Measurements from ENCODE around the gene DBN1. TPM values are rescaled to one million over a fixed set of nuclear protein-coding genes. Genes with fewer than 3 reads are reported as not detected.

DBN1 gene
- total and polyA plus RNA-seq, 9 of the 15 experiments (the other 6 are each of a cell fraction or from before 2014, with no cell fraction given), result 0.25 to 87.2 (median 27.9) TPM

DNA sequence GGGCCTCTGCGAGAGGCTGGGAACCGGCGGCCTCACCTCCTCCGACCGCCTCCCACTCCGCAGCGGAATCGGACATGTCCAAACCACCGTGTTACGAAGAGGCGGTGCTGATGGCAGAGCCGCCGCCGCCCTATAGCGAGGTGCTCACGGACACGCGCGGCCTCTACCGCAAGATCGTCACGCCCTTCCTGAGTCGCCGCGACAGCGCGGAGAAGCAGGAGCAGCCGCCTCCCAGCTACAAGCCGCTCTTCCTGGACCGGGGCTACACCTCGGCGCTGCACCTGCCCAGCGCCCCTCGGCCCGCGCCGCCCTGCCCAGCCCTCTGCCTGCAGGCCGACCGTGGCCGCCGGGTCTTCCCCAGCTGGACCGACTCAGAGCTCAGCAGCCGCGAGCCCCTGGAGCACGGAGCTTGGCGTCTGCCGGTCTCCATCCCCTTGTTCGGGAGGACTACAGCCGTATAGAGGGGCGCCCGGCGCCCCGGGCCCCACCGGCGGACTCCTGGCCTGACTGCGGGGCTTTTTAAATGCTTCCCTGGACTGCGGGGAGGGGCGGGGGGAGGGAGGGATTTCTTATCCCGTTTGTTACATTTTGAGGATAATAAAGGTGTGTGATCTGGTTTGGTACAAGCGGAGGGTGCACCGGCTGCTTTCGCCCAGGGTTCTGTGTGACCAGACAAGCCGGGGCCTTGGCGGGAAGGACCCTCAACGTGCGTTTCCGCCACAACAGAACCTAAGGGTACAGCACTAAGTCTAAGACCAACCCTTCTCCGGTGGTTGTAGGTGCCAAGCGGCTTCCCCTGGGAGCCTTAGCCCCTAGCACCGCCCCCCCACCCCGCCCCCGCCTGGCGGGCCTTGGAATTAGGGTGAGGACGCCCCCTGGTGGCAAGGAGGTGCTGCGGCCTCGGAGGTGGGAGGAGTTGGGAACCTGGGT is 17.5 kb downstream of the DBN1 start (continued):
- TF ChIP-seq POLR2AphosphoS2 (IDR thresholded peaks at IDR 0.05; ENCODE audit: low read length) (peak; percentile 95), SIN3A (IDR thresholded peaks at IDR 0.05; ENCODE audit: borderline replicate concordance in 2 of 2, control insufficient read depth in 1 of 2, low read depth in 2 of 2, low read length in 2 of 2) (peak; percentile 50 to 60; a peak in 1 of 4 replicates), USF2 (CRISPR knock-in tag; IDR thresholded peaks at IDR 0.05) (no peak), GTF2E2 (tag; IDR thresholded peaks at IDR 0.05) (no peak), ZBED1 (IDR thresholded peaks at IDR 0.05) (0 out of 2 replicates have a peak, but pooled peaks have one; percentile 26), RERE (CRISPR knock-in tag; IDR thresholded peaks at IDR 0.05; ENCODE audit: borderline replicate concordance) (no peak), SAFB (IDR thresholded peaks at IDR 0.05; ENCODE audit: borderline replicate concordance, low read depth, low read length) (peak; percentile 81), ZNF274 (IDR thresholded peaks at IDR 0.05; ENCODE audit: borderline replicate concordance, low read depth, low read length) (no peak), NR2C2 (CRISPR knock-in tag; IDR thresholded peaks at IDR 0.05) (no peak; the same call in none of the 2 replicates), NR2C2 (tag; IDR thresholded peaks at IDR 0.05) (0 out of 2 replicates have a peak, but pooled peaks have one; percentile 26), NBN (IDR thresholded peaks at IDR 0.05; ENCODE audit: low read depth) (no peak), ZNF592 (IDR thresholded peaks at IDR 0.05) (0 out of 2 replicates have a peak, but pooled peaks have one; percentile 26), ZNF830 (CRISPR knock-in tag; IDR thresholded peaks at IDR 0.05) (peak; percentile 87; the same call in 1 of the 2 replicates)
- TF ChIP-seq, protein P1, sequence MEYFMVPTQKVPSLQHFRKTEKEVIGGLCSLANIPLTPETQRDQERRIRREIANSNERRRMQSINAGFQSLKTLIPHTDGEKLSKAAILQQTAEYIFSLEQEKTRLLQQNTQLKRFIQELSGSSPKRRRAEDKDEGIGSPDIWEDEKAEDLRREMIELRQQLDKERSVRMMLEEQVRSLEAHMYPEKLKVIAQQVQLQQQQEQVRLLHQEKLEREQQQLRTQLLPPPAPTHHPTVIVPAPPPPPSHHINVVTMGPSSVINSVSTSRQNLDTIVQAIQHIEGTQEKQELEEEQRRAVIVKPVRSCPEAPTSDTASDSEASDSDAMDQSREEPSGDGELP (CRISPR knock-in tag; IDR thresholded peaks at IDR 0.05; ENCODE audit: borderline replicate concordance), result peak; percentile 47

Measured in K562 (cell line).